ENCODE measurements around the gene FN3K. TPM values are rescaled to one million over a fixed set of nuclear protein-coding genes. Genes with fewer than 3 reads are reported as not detected.

FN3K gene
- total RNA-seq, 1 experiment from 2014 or later = 28.3 TPM

DNA sequence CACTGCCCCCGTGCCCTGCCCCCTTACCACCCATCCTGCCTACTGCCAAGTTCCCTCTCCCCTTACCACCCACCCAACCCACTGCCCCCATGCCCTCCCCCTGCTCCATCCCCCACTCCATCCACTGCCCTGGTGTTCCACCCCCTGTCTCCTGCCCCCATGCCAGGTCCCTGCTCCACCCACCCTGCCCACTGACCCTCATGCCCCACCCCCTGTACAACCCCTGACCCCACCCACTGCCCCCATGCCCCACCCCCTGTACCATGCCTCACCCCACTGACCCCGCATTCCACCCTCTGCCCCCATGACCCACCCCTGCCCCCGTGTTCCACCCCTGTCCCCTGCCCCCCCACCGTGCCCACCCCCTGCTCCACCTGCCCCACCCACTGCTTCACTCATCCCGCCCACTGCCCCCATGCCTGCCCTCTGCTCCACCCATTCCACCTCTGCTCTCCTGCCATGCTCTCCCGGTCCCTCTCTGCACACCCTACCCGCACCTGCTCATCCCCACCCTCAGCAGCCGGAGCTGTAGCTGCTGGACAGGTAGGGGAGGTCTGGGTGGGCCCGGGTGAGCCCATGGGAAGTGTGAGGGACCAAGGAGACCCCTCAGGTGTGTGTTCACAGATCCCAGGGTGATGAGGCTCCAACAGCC, 26.3 kb upstream of the FN3K start:
- H3K27ac ChIP-seq (ENCODE audit: insufficient read length, low read depth, low read length) = no peak overlapping the region
- no peaks in the 10 kb centered on the region for H3K79me1 ChIP-seq (ENCODE audit: insufficient read depth, low read depth, low read length, poor library complexity, severe bottlenecking)
- WGBS (ENCODE audit: extremely low coverage, insufficient read length, low lambda C conversion rate) = no CpG with 5 or more reads among the region's 9 CpGs
- peaks cover 12% of the 10 kb centered on the region for H3K27me3 Mint-ChIP-seq (ENCODE audit: low read depth)
- no peak for DNase-seq
- H2AK5ac ChIP-seq (ENCODE audit: insufficient read length, low read length) = no peak overlapping the region
- peaks cover 4% of the 10 kb centered on the region for H3K23me2 ChIP-seq (ENCODE audit: insufficient read length, low read depth, low read length, poor library complexity, severe bottlenecking)
- no peak overlapping the region for H3K27ac Mint-ChIP-seq
- no peaks in the 10 kb centered on the region; a peak in 1 of 7 replicates for H3K36me3 Mint-ChIP-seq (ENCODE audit: insufficient read depth in 1 of 3, low read depth in 3 of 3)
- no peak overlapping the region for H2BK15ac ChIP-seq (ENCODE audit: low read depth, low read length)
- H3K4ac ChIP-seq (ENCODE audit: low read depth, low read length) = no peak overlapping the region
- H3K9me3 ChIP-seq (ENCODE audit: control insufficient read depth, low read depth, low read length) = no peaks in the 10 kb centered on the region
- H3K27me3 ChIP-seq (ENCODE audit: insufficient read depth, low read length) = no peaks in the 10 kb centered on the region
- H2BK20ac ChIP-seq (ENCODE audit: low read depth, low read length, poor library complexity, severe bottlenecking) = no peak overlapping the region
- H2BK120ac ChIP-seq (ENCODE audit: low read depth, low read length, poor library complexity, severe bottlenecking) = no peak overlapping the region
- TF ChIP-seq, protein P1, sequence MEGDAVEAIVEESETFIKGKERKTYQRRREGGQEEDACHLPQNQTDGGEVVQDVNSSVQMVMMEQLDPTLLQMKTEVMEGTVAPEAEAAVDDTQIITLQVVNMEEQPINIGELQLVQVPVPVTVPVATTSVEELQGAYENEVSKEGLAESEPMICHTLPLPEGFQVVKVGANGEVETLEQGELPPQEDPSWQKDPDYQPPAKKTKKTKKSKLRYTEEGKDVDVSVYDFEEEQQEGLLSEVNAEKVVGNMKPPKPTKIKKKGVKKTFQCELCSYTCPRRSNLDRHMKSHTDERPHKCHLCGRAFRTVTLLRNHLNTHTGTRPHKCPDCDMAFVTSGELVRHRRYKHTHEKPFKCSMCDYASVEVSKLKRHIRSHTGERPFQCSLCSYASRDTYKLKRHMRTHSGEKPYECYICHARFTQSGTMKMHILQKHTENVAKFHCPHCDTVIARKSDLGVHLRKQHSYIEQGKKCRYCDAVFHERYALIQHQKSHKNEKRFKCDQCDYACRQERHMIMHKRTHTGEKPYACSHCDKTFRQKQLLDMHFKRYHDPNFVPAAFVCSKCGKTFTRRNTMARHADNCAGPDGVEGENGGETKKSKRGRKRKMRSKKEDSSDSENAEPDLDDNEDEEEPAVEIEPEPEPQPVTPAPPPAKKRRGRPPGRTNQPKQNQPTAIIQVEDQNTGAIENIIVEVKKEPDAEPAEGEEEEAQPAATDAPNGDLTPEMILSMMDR (conservative IDR thresholded peaks at IDR 0.05) = no peak
- no peaks in the 10 kb centered on the region for H3K9me3 Mint-ChIP-seq
- H2BK12ac ChIP-seq (ENCODE audit: insufficient read length, low read depth, low read length) = no peak overlapping the region
- H4K5ac ChIP-seq (ENCODE audit: insufficient read length, low read depth, low read length) = no peak overlapping the region
- no peak overlapping the region for H3K4me2 ChIP-seq (ENCODE audit: insufficient read depth, insufficient read length, low read length)
- H3K4me3 Mint-ChIP-seq = no peak overlapping the region
- no peak overlapping the region for H2BK5ac ChIP-seq (ENCODE audit: insufficient read length, low read length)
- no peak overlapping the region for H3K56ac ChIP-seq (ENCODE audit: insufficient read length, low read depth, low read length)
- H3K23ac ChIP-seq (ENCODE audit: insufficient read length, low read depth, low read length) = no peak overlapping the region
- H2AFZ ChIP-seq (ENCODE audit: low read length) = no peak overlapping the region
- no peak overlapping the region for H3K18ac ChIP-seq (ENCODE audit: insufficient read length, low read depth, low read length)
- no peak overlapping the region for H4K91ac ChIP-seq (ENCODE audit: insufficient read length, low read depth, low read length)
- H3T11ph ChIP-seq (ENCODE audit: low read length) = no peak overlapping the region
- no peak overlapping the region for H3K14ac ChIP-seq (ENCODE audit: insufficient read depth, low read length)
- H3K4me1 Mint-ChIP-seq = no peaks in the 10 kb centered on the region; a peak in 1 of 4 replicates
- H3K79me2 ChIP-seq (ENCODE audit: insufficient read depth, low read length) = no peaks in the 10 kb centered on the region
- no peak overlapping the region for H3K9ac ChIP-seq (ENCODE audit: extremely low read depth, insufficient read length, low read length)
- H3K4me1 ChIP-seq (ENCODE audit: insufficient read depth, low read length) = no peaks in the 10 kb centered on the region
- H4K20me1 ChIP-seq (ENCODE audit: control insufficient read depth, insufficient read depth, insufficient read length) = no peaks in the 10 kb centered on the region
- no peak overlapping the region for H4K8ac ChIP-seq (replicated peaks; ENCODE audit: insufficient read length, low read depth, low read length)

Measured in H9 (cell line).